Peyer's patch (tissue), 4 donors: Measurements from ENCODE around the gene CIZ1.

ENCODE experiments used
- POLR2A ChIP-seq, 2 donors: fragments of 450-650 bp; IDR thresholded peaks; one replicate each; pipeline ENCODE4 v1.5.1; 2017; ENCODE audit warnings: antibody characterized with exemption in 2 of 2, mild to moderate bottlenecking in 2 of 2, moderate library complexity in 2 of 2
- TF ChIP-seq, protein P1 (sequence below), 6 experiments: fragments of 450-650 bp in 4 of 6; fragments of 200-600 bp in 2 of 6; sonication (generic) in 1 of 6; IDR thresholded peaks; one replicate each; pipeline ENCODE4 v1.5.1; 2017 to 2019; ENCODE audit warnings: antibody characterized with exemption in 6 of 6, mild to moderate bottlenecking in 3 of 6, moderate library complexity in 1 of 6

DNA sequence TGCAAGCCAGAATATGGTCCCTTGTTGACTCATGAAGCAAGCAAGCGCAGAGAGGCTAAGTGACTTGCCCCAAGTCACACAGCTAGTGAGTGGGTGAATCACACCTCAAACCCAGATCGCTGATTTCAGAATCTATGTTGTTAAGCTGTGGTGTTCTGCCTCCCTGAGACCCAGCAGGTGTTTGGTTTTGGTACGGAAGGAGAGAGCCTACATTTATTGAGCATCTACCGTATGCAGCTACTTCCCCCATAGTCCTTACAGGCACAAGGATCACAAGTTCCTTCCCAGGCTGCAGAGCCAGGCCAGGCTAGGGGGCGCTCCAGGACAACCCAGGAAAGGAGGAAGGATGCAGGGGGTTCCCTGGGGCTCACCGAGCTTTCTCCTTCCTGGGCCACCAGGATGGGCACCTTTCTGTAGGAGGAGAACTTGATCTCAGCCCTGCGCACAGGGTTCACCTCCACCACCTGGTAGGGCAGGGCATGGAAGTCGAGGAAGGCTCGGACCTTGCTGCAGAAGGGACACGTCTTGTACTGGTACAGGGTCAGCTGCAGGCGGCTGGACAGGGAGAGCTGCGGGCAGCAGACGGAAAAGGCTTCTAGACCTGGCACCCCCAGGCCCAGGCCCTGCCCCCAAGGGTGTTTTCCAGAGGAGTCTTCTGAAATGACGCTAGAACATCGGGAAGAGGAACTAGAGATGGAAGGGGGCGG lies 66.3 kb downstream of the CIZ1 start:
- TF ChIP-seq, protein P1, sequence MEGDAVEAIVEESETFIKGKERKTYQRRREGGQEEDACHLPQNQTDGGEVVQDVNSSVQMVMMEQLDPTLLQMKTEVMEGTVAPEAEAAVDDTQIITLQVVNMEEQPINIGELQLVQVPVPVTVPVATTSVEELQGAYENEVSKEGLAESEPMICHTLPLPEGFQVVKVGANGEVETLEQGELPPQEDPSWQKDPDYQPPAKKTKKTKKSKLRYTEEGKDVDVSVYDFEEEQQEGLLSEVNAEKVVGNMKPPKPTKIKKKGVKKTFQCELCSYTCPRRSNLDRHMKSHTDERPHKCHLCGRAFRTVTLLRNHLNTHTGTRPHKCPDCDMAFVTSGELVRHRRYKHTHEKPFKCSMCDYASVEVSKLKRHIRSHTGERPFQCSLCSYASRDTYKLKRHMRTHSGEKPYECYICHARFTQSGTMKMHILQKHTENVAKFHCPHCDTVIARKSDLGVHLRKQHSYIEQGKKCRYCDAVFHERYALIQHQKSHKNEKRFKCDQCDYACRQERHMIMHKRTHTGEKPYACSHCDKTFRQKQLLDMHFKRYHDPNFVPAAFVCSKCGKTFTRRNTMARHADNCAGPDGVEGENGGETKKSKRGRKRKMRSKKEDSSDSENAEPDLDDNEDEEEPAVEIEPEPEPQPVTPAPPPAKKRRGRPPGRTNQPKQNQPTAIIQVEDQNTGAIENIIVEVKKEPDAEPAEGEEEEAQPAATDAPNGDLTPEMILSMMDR (IDR thresholded peaks at IDR 0.05): peak in 5 of 6 experiments; percentile 16 to 57 (median 46)
- no peak for TF ChIP-seq POLR2A (IDR thresholded peaks at IDR 0.05)
